K562 (cell line): ENCODE measurements around the gene COP1. TPM values are rescaled to one million over a fixed set of nuclear protein-coding genes. Genes with fewer than 3 reads are reported as not detected.
A peak's percentile ranks its signal among the peaks of the same experiment; 100 is the strongest.

Experiments used
- C11orf30 ChIP-seq: fragments of 450-650 bp; IDR thresholded peaks from 2 replicates; pipeline ENCODE4 v1.6.1; 2016; ENCODE audit warnings: low read depth, mild to moderate bottlenecking
- CBX3 ChIP-seq, 2 experiments: IDR thresholded peaks; 1 replicate in 1 of 2; 2 replicates in 1 of 2; pipeline ENCODE4 v1.6.1; 2012; ENCODE audit warnings: inconsistent platforms in 2 of 2, low read length in 2 of 2, borderline replicate concordance in 1 of 2, control low read depth in 1 of 2
- CTBP1 ChIP-seq: fragments of 450-650 bp; IDR thresholded peaks from 2 replicates; pipeline ENCODE4 v1.6.1; 2016; ENCODE audit warnings: borderline replicate concordance
- ERF ChIP-seq: fragments of 450-650 bp; formaldehyde crosslinking; IDR thresholded peaks from 2 replicates; pipeline ENCODE4 v1.4.0; 2020; ENCODE audit warnings: mild to moderate bottlenecking, mixed read lengths
- HEY1 ChIP-seq: fragments of 250-450 bp; sonication (Bioruptor Pico); IDR thresholded peaks from 2 replicates; pipeline ENCODE4 v1.5.0; 2020; ENCODE audit warnings: mild to moderate bottlenecking, moderate library complexity, borderline replicate concordance
- KDM5B ChIP-seq: fragments of 200-600 bp; sonication (generic); IDR thresholded peaks from 2 replicates; pipeline ENCODE4 v1.6.1; 2012; ENCODE audit warnings: low read depth, mild to moderate bottlenecking, moderate library complexity, low read length, control low read depth, inconsistent platforms; ENCODE audit not compliant: insufficient replicate concordance
- MYNN ChIP-seq, 2 experiments: sonication (generic); formaldehyde crosslinking in 1 of 2; IDR thresholded peaks; 2 replicates each; pipeline versions ENCODE4 v1.5.0 to v1.6.1; 2016 to 2020; ENCODE audit warnings: antibody characterized with exemption in 1 of 2, missing genetic modification reagents in 1 of 2
- NCOR1 ChIP-seq: fragments of 450-650 bp; IDR thresholded peaks from 2 replicates; pipeline ENCODE4 v1.6.1; 2016; ENCODE audit warnings: mild to moderate bottlenecking, moderate library complexity
- NR4A1 ChIP-seq, 2 experiments: fragments of 250-450 bp in 1 of 2; fragments of 450-650 bp in 1 of 2; sonication (Bioruptor Pico) in 1 of 2; IDR thresholded peaks; 2 replicates each; pipeline versions ENCODE4 v1.4.0 to v1.6.1; 2016 to 2020; ENCODE audit warnings: mild to moderate bottlenecking in 2 of 2, missing compliant biosample characterization in 1 of 2, missing genetic modification characterization in 1 of 2, moderate library complexity in 1 of 2
- PHF20 ChIP-seq: fragments of 450-650 bp; IDR thresholded peaks from 2 replicates; pipeline ENCODE4 v1.6.1; 2018; ENCODE audit not compliant: partially characterized antibody
- POLR2AphosphoS2 ChIP-seq: IDR thresholded peaks from 2 replicates; pipeline ENCODE4 v1.6.1; 2012; ENCODE audit warnings: low read length, improper control_type of control experiment
- POLR2G ChIP-seq: fragments of 200-400 bp; formaldehyde crosslinking; IDR thresholded peaks from 2 replicates; pipeline ENCODE4 v1.6.1; 2017; ENCODE audit warnings: low read depth, mild to moderate bottlenecking, antibody characterized with exemption, low read length, moderate library complexity
- RERE ChIP-seq: sonication (generic); formaldehyde crosslinking; IDR thresholded peaks from 2 replicates; pipeline ENCODE4 v1.8.0; 2023; ENCODE audit warnings: missing genetic modification reagents, mild to moderate bottlenecking, borderline replicate concordance
- RREB1 ChIP-seq: fragments of 250-450 bp; sonication (Bioruptor Pico); IDR thresholded peaks from 2 replicates; pipeline ENCODE4 v1.4.0; 2020
- ZNF311 ChIP-seq: fragments of 250-450 bp; sonication (Bioruptor Pico); IDR thresholded peaks from 2 replicates; pipeline ENCODE4 v1.4.0; 2020; ENCODE audit warnings: mild to moderate bottlenecking, moderate library complexity
- polyA plus RNA-seq, 8 experiments: library from polyadenylated mRNA; depleted of rRNA in 4 of 8; stranded (reverse) in 5 of 8; unstranded in 3 of 8; fragments of >200 nt; fragmentation: Nextera tagmentation in 2 of 8; fragmentation: Illumina TruSeq in 1 of 8; extraction: Ambion mirVana in 2 of 8; extraction: Trizol in 1 of 8; gene quantifications; 2 replicates each; pipeline versions ENCODE4 v1.2.1 to v1.2.3, GENCODE V29; 2011 to 2014; ENCODE audit warnings: inconsistent platforms in 1 of 8, missing spikeins in 1 of 8
- total RNA-seq, 7 experiments: library from RNA; depleted of rRNA in 6 of 7; stranded (reverse); fragments of >200 nt in 6 of 7; fragmentation: Illumina TruSeq in 2 of 7; extraction: Trizol in 2 of 7; gene quantifications; 2 replicates each; pipeline versions ENCODE4 v1.2.1 to v1.2.3, GENCODE V29; 2011 to 2021; ENCODE audit warnings: low replicate concordance in 1 of 7

Gene COP1
- total and polyA plus RNA-seq, 9 of the 15 experiments (the other 6 are each of a cell fraction or from before 2014, with no cell fraction given), result 25.8 to 77.7 (median 58.6) TPM

- TF ChIP-seq RREB1, result no peak; the same call in none of the 2 replicates
- TF ChIP-seq HEY1 (CRISPR knock-in tag), result no peak
- TF ChIP-seq NCOR1, result 0 out of 2 replicates have a peak, but pooled peaks have one; percentile 6
- TF ChIP-seq ZNF311, result no peak
- peak; percentile 70; the same call in 1 of the 2 replicates for TF ChIP-seq POLR2AphosphoS2
- TF ChIP-seq RERE, result no peak
- TF ChIP-seq KDM5B, result peak; percentile 99
- TF ChIP-seq CBX3 (IDR thresholded peaks at IDR 0.05; ENCODE audit: borderline replicate concordance in 1 of 2, low read length in 2 of 2), result no peak
- TF ChIP-seq PHF20, result peak; percentile 54
- peak; percentile 99 for TF ChIP-seq POLR2G
- no peak for TF ChIP-seq NR4A1 (CRISPR knock-in tag; IDR thresholded peaks at IDR 0.05)
- peak; percentile 58; the same call in 1 of the 2 replicates for TF ChIP-seq NR4A1 (tag; IDR thresholded peaks at IDR 0.05)
- peak; percentile 40; the same call in 1 of the 2 replicates for TF ChIP-seq C11orf30
- TF ChIP-seq MYNN (IDR thresholded peaks at IDR 0.05), result no peak
- TF ChIP-seq MYNN (CRISPR knock-in tag; IDR thresholded peaks at IDR 0.05), result no peak
- TF ChIP-seq CTBP1, result peak; percentile 99
- no peak for TF ChIP-seq ERF (CRISPR knock-in tag)
Measured at GRCh38 chr1:176206961-176207902, at the start of gene COP1 (continued).
